SK-N-SH (cell line): ENCODE results near the gene TPRA1. TPM values are rescaled to one million over a fixed set of nuclear protein-coding genes. Genes with fewer than 3 reads are reported as not detected.

Experiments used
- CTCF ChIA-PET: fragments of 300-600, 350-600 bp; formaldehyde crosslinking; extraction: SDS; loops from one replicate; lab custom pipeline; 2021; lab: Yijun Ruan, JAX
- POLR2A ChIA-PET: fragments of 350-600 bp; sonication (Branson Sonifier 250); formaldehyde crosslinking; extraction: SDS; loops from one replicate; lab custom pipeline; 2020; ENCODE audit warnings: antibody characterized with exemption, inconsistent platforms; lab: Yijun Ruan, JAX
- DNase-seq: peaks from one replicate; pipeline ENCODE4 v3.0.0; 2012
- H2AFZ ChIP-seq: fragments of 200-600 bp; sonication (generic); 2 replicates; pipeline ENCODE4 v1.8.1; 2016; ENCODE audit warnings: antibody characterized with exemption, mild to moderate bottlenecking, low read depth
- H3F3A ChIP-seq: fragments of 200-600 bp; sonication (generic); replicated peaks from 2 replicates; pipeline ENCODE3; 2016; ENCODE audit warnings: antibody characterized with exemption, mild to moderate bottlenecking; ENCODE audit not compliant: insufficient read depth
- H3K27ac ChIP-seq, 2 experiments: fragments of 200-500 bp in 1 of 2; fragments of 200-600 bp in 1 of 2; sonication (Bioruptor generic) in 1 of 2; sonication (generic), shearing (Covaris generic) in 1 of 2; 2 replicates each; pipeline versions ENCODE4 v1.5.1 to v1.6.1; 2014 to 2016; ENCODE audit warnings: low read depth in 2 of 2, inconsistent platforms in 1 of 2, low read length in 1 of 2, mild to moderate bottlenecking in 1 of 2, mixed read lengths in 1 of 2
- H3K27me3 ChIP-seq: fragments of 200-600 bp; sonication (generic), shearing (Covaris generic); 2 replicates; pipeline ENCODE4 v1.6.1; 2016; ENCODE audit warnings: mixed run types; ENCODE audit not compliant: insufficient read depth
- H3K36me3 ChIP-seq, 2 experiments: fragments of 200-500 bp in 1 of 2; fragments of 200-600 bp in 1 of 2; sonication (Bioruptor generic) in 1 of 2; sonication (generic) in 1 of 2; replicated peaks in 1 of 2; 2 replicates each; pipeline versions ENCODE3 to v1.5.1; 2014 to 2016; ENCODE audit warnings: low read length in 1 of 2, mild to moderate bottlenecking in 1 of 2; ENCODE audit not compliant: insufficient read depth in 2 of 2, control insufficient read depth in 1 of 2
- H3K4me1 ChIP-seq, 2 experiments: fragments of 200-500 bp in 1 of 2; fragments of 200-600 bp in 1 of 2; sonication (Bioruptor generic) in 1 of 2; sonication (generic), shearing (Covaris generic) in 1 of 2; 2 replicates each; pipeline versions ENCODE4 v1.5.1 to v1.6.1; 2014 to 2016; ENCODE audit warnings: low read depth in 1 of 2, low read length in 1 of 2, mixed run types in 1 of 2; ENCODE audit not compliant: insufficient read depth in 2 of 2, control insufficient read depth in 1 of 2
- H3K4me2 ChIP-seq: fragments of 200-600 bp; sonication (generic), shearing (Covaris generic); 2 replicates; pipeline ENCODE4 v1.6.1; 2017; ENCODE audit warnings: mixed run types
- H3K4me3 ChIP-seq, 2 experiments: fragments of 200-500 bp in 1 of 2; fragments of 200-600 bp in 1 of 2; sonication (Bioruptor generic) in 1 of 2; sonication (generic), shearing (Covaris generic) in 1 of 2; 2 replicates each; pipeline versions ENCODE4 v1.5.1 to v1.8.1; 2014 to 2016; ENCODE audit warnings: low read depth in 2 of 2, inconsistent platforms in 1 of 2, low read length in 1 of 2, mild to moderate bottlenecking in 1 of 2, mixed read lengths in 1 of 2, moderate library complexity in 1 of 2
- H3K79me2 ChIP-seq: fragments of 200-600 bp; sonication (generic); 2 replicates; pipeline ENCODE4 v1.8.1; 2017; ENCODE audit warnings: mild to moderate bottlenecking; ENCODE audit not compliant: insufficient read depth
- H3K9ac ChIP-seq: fragments of 200-600 bp; sonication (generic); 2 replicates; pipeline ENCODE4 v1.6.1; 2017; ENCODE audit warnings: mixed run types
- H3K9me2 ChIP-seq: fragments of 200-600 bp; sonication (generic); 2 replicates; pipeline ENCODE4 v1.6.1; 2017; ENCODE audit warnings: mixed run types
- H3K9me3 ChIP-seq: fragments of 200-600 bp; sonication (generic); 2 replicates; pipeline ENCODE4 v1.6.1; 2017; ENCODE audit warnings: mixed run types, mild to moderate bottlenecking, moderate library complexity
- H4K20me1 ChIP-seq: fragments of 200-600 bp; sonication (generic); 2 replicates; pipeline ENCODE4 v1.6.1; 2017; ENCODE audit warnings: mild to moderate bottlenecking, mixed run types; ENCODE audit not compliant: insufficient read depth
- FOSL2 ChIP-seq: IDR thresholded peaks from 2 replicates; pipeline ENCODE4 v1.4.0; 2012; ENCODE audit warnings: low read depth, mild to moderate bottlenecking, moderate library complexity, borderline replicate concordance
- MXI1 ChIP-seq: IDR thresholded peaks from 2 replicates; pipeline ENCODE4 v1.6.1; 2012; ENCODE audit warnings: mild to moderate bottlenecking, low read depth, low read length, improper control_type of control experiment
- NRF1 ChIP-seq: IDR thresholded peaks from 2 replicates; pipeline ENCODE4 v1.6.1; 2012; ENCODE audit warnings: low read depth, mild to moderate bottlenecking, low read length
- WGBS: methylation state at CpG from one replicate; pipeline ENCODE4 v1.1.6; 2017; ENCODE audit warnings: low lambda C conversion rate; 5-methylcytosine and 5-hydroxymethylcytosine counted together
- polyA plus RNA-seq, 3 experiments: library from polyadenylated mRNA; depleted of rRNA; stranded (reverse); fragments of >200 nt; gene quantifications; 2 replicates each; pipeline ENCODE4 v1.2.3, GENCODE V29; 2012
- TF ChIP-seq, protein P1 (sequence below): IDR thresholded peaks from 2 replicates; pipeline ENCODE4 v1.6.1; 2012; ENCODE audit warnings: mild to moderate bottlenecking, low read depth, low read length, moderate library complexity
- TF ChIP-seq, protein P2 (sequence below): fragments of 200-600 bp; sonication (generic); IDR thresholded peaks from 2 replicates; pipeline ENCODE4 v1.6.1; 2017; ENCODE audit warnings: antibody characterized with exemption, mild to moderate bottlenecking, moderate library complexity
- TF ChIP-seq, protein P3 (sequence below): IDR thresholded peaks from 2 replicates; pipeline ENCODE4; 2012
- TF ChIP-seq, protein P4 (sequence below): IDR thresholded peaks from 2 replicates; pipeline ENCODE4 v1.4.0; 2012; ENCODE audit warnings: low read depth, borderline replicate concordance
- TF ChIP-seq, protein P5 (sequence below): IDR thresholded peaks from 2 replicates; pipeline ENCODE4 v1.4.0; 2012; ENCODE audit warnings: low read depth

The TPRA1 gene
- polyA plus RNA-seq, 1 of the 3 experiments (the other 2 are of a cell fraction) = 26.3 TPM

DNA sequence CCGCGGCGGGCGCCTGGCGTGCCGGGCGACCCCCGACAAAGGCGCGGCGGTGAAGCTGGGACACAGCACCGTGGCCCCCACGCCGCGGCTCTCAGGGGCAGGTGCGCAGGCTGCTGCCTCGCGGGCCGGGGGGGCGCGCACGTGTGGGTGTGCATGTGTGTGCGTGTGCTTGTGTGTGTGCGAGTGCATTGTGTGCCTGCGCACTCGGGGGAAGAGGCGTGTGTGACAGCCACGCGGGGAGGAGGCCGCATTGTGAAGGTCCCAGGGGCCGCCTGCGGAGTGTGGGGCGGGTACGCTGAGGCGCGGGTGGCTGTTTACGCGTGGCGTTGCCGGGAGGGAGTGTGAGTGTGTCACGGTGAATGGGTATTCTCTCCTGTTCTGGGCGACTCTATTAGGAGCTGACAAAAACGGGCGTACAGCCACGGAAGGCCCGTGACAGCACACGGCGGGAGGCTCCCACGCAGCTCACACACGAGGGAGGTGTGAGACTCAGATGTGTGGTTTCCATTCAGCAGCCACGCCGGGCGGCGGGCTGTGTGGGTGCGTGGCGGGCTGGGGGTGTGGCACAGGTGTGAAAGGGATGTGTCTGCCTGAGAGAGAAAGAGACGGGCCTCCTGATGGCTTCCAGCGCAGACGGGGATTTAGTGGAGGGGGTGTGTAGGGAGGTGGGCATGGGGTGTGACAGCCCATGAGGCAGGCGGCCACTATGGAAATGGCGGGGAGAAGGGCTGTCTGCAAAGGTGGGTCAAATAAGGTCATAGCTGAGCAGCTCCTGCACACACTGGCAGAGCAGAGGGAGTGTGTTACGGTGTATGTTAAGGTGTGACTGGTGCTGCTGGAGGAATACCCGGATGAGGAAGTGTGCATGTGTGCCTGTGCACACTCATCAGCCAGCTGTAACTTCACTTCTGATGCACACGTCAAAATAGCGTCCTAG is 39.2 kb upstream of the TPRA1 start:
- ChIA-PET CTCF (interaction anchor here (0.6 to 4.8 kb wide), 5 partner anchors 8 to 330 kb away, joined by 3 to 19 read pairs (median 3); no protein-coding TSS in a partner anchor), POLR2A (interaction anchor here (1.6 kb wide), 1 partner anchor 10 kb away, joined by 7 read pairs; no protein-coding TSS in a partner anchor)
- 31% methylated on average over 38 of the region's 65 CpGs for whole genome bisulfite sequencing
- H2AFZ ChIP-seq = no peak overlapping the region
- no peaks in the 10 kb centered on the region for H3K27me3 ChIP-seq
- peak overlapping the region; percentile 87 for H3K4me2 ChIP-seq
- no peaks in the 10 kb centered on the region for H3K79me2 ChIP-seq
- peak overlapping the region in 1 of 2 experiments; percentile 44; a peak in 2 of 4 replicates for H3K27ac ChIP-seq
- no peaks in the 10 kb centered on the region for H4K20me1 ChIP-seq
- no peak overlapping the region for H3K9ac ChIP-seq
- H3K4me3 ChIP-seq = peak overlapping the region; percentile 62 to 64
- no peaks in the 10 kb centered on the region for H3K9me2 ChIP-seq
- peak; percentile 54 for DNase-seq
- H3K4me1 ChIP-seq = peaks cover 0 to 32% of the 10 kb centered on the region in 2 experiments; a peak in 2 of 4 replicates
- H3K9me3 ChIP-seq = no peaks in the 10 kb centered on the region
- TF ChIP-seq MXI1 (peak; percentile 66; the same call in 1 of the 2 replicates), FOSL2 (no peak)
- TF ChIP-seq, all 33 proteins: peak for 1
- Histone ChIP-seq H3F3A (peaks cover 3% of the 10 kb centered on the region), H3K36me3 (no peaks in the 10 kb centered on the region)

DNA sequence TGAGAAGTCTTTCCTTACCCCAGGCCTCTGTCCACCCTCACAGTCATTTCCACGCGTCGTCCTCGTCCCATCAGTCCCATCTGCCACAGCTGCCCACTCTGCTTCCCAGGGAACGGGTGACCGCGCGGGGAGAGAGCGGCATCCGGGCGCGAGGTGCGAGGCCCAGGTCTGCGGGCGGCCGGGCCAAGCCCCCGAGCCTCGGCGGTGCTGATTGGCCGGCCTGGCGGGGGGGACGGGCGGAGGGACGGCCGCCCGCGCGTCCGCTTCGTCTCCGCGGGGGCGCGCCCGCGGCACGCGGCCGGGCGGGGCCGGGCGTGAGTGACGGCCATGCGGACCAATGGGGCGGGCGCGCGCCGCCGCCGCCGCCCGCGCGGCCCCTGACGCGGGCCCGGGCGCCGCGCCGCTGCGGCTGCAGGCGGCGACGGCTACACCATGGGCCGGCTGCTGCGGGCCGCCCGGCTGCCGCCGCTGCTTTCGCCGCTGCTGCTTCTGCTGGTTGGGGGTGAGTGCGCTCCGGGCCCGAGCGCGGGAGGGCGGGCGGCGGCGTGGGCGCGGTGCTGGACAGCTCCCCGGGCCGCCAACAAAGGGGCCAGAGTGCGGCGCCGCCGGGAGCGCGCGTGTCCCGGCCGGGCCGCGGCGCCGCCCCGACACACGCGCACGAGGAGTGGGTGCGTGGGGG is 38.4 kb upstream of the TPRA1 start, which contains the start of gene PODXL2:
TSS of gene PODXL2 (plus strand) at position 398 of the 679 bp plus-strand sequence. CDS start at position 433, 35 bp downstream.
- Histone ChIP-seq H3K27me3 (no peaks in the 10 kb centered on the region), H3K9me3 (no peaks in the 10 kb centered on the region), H3K9me2 (no peaks in the 10 kb centered on the region), H3K4me2 (peak within 1 kb of the TSS; percentile 87), H4K20me1 (no peaks in the 10 kb centered on the region), H3K27ac (peak within 1 kb of the TSS in 1 of 2 experiments; percentile 44; a peak in 1 of 4 replicates), H3K79me2 (no peaks in the 10 kb centered on the region), H2AFZ (no peak within 1 kb of the TSS; the same call in 1 of the 2 replicates), H3K9ac (no peak within 1 kb of the TSS), H3K4me3 (peak within 1 kb of the TSS; percentile 62 to 64), H3K4me1 (peaks cover 0 to 32% of the 10 kb centered on the region in 2 experiments; a peak in 2 of 4 replicates), H3F3A (peaks cover 3% of the 10 kb centered on the region), H3K36me3 (no peaks in the 10 kb centered on the region)
- DNase-seq = peak; percentile 99
- 40% methylated on average over 11 of the region's 105 CpGs for WGBS
- ChIA-PET CTCF (interaction anchor here (0.6 to 4.8 kb wide), 5 partner anchors 9 to 54 kb away, joined by 3 to 19 read pairs (median 3); no protein-coding TSS in a partner anchor), POLR2A (interaction anchor here (1.6 kb wide), 1 partner anchor 11 kb away, joined by 7 read pairs; no protein-coding TSS in a partner anchor)
- TF ChIP-seq, protein P1, sequence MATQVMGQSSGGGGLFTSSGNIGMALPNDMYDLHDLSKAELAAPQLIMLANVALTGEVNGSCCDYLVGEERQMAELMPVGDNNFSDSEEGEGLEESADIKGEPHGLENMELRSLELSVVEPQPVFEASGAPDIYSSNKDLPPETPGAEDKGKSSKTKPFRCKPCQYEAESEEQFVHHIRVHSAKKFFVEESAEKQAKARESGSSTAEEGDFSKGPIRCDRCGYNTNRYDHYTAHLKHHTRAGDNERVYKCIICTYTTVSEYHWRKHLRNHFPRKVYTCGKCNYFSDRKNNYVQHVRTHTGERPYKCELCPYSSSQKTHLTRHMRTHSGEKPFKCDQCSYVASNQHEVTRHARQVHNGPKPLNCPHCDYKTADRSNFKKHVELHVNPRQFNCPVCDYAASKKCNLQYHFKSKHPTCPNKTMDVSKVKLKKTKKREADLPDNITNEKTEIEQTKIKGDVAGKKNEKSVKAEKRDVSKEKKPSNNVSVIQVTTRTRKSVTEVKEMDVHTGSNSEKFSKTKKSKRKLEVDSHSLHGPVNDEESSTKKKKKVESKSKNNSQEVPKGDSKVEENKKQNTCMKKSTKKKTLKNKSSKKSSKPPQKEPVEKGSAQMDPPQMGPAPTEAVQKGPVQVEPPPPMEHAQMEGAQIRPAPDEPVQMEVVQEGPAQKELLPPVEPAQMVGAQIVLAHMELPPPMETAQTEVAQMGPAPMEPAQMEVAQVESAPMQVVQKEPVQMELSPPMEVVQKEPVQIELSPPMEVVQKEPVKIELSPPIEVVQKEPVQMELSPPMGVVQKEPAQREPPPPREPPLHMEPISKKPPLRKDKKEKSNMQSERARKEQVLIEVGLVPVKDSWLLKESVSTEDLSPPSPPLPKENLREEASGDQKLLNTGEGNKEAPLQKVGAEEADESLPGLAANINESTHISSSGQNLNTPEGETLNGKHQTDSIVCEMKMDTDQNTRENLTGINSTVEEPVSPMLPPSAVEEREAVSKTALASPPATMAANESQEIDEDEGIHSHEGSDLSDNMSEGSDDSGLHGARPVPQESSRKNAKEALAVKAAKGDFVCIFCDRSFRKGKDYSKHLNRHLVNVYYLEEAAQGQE = peak; percentile 94
- TF ChIP-seq, protein P2, sequence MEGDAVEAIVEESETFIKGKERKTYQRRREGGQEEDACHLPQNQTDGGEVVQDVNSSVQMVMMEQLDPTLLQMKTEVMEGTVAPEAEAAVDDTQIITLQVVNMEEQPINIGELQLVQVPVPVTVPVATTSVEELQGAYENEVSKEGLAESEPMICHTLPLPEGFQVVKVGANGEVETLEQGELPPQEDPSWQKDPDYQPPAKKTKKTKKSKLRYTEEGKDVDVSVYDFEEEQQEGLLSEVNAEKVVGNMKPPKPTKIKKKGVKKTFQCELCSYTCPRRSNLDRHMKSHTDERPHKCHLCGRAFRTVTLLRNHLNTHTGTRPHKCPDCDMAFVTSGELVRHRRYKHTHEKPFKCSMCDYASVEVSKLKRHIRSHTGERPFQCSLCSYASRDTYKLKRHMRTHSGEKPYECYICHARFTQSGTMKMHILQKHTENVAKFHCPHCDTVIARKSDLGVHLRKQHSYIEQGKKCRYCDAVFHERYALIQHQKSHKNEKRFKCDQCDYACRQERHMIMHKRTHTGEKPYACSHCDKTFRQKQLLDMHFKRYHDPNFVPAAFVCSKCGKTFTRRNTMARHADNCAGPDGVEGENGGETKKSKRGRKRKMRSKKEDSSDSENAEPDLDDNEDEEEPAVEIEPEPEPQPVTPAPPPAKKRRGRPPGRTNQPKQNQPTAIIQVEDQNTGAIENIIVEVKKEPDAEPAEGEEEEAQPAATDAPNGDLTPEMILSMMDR = no peak
- no peak for TF ChIP-seq NRF1
- TF ChIP-seq, protein P3, sequence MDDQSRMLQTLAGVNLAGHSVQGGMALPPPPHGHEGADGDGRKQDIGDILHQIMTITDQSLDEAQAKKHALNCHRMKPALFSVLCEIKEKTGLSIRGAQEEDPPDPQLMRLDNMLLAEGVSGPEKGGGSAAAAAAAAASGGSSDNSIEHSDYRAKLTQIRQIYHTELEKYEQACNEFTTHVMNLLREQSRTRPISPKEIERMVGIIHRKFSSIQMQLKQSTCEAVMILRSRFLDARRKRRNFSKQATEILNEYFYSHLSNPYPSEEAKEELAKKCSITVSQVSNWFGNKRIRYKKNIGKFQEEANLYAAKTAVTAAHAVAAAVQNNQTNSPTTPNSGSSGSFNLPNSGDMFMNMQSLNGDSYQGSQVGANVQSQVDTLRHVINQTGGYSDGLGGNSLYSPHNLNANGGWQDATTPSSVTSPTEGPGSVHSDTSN = peak; percentile 84
- TF ChIP-seq, protein P4, sequence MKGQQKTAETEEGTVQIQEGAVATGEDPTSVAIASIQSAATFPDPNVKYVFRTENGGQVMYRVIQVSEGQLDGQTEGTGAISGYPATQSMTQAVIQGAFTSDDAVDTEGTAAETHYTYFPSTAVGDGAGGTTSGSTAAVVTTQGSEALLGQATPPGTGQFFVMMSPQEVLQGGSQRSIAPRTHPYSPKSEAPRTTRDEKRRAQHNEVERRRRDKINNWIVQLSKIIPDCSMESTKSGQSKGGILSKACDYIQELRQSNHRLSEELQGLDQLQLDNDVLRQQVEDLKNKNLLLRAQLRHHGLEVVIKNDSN = no peak
- TF ChIP-seq, protein P5, sequence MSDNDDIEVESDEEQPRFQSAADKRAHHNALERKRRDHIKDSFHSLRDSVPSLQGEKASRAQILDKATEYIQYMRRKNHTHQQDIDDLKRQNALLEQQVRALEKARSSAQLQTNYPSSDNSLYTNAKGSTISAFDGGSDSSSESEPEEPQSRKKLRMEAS = peak; percentile 84
